H4 (cell line): ENCODE results near the gene TBL3. TPM values are rescaled to one million over a fixed set of nuclear protein-coding genes. Genes with fewer than 3 reads are reported as not detected.
"Not testable (repeated sequence)": the region's sequence is repeated elsewhere in the genome, so short reads cannot be mapped to it uniquely, and the experiment has no call there.

ENCODE experiments used
- DNase-seq: peaks from one replicate; pipeline ENCODE4 v3.0.0-alpha.2; 2015; ENCODE audit warnings: low spot score
- total RNA-seq: library from RNA; depleted of rRNA; stranded (reverse); fragments of >200 nt; shearing (Covaris generic); gene quantifications from 2 replicates; pipeline ENCODE4 v1.2.3, GENCODE V29; 2014

Gene TBL3
- total RNA-seq, 1 experiment from 2014 or later = 50.8 TPM

- peak; percentile 97 for DNase-seq
These were observed 28.8 kb upstream of the TBL3 start, which contains the start of gene MSRB1 for GRCh38 chr16:1942810-1943726. MSRB1 (minus strand) TSS chr16:1943199; CDS start chr16:1943156, 43 bp downstream.

GRCh38 chr16:1944612-1945199 lies 27.1 kb upstream of the TBL3 start:
- no peak for DNase-seq

GRCh38 chr16:1945559-1946391 lies 26.1 kb upstream of the TBL3 start:
- no peak for DNase-seq

GRCh38 chr16:1946495-1947368 lies 25.1 kb upstream of the TBL3 start:
- DNase-seq = no peak

GRCh38 chr16:1947369-1947670 lies 24.5 kb upstream of the TBL3 start:
- no peak for DNase-seq

- no peak for DNase-seq
These were observed 22.3 kb upstream of the TBL3 start for GRCh38 chr16:1949507-1949906.

GRCh38 chr16:1950047-1950446 lies 21.8 kb upstream of the TBL3 start:
- DNase-seq = no peak

- no peak for DNase-seq
These were observed 21.3 kb upstream of the TBL3 start for GRCh38 chr16:1950559-1950958.

GRCh38 chr16:1953734-1954133 lies 18.1 kb upstream of the TBL3 start:
- no peak for DNase-seq

GRCh38 chr16:1957434-1958142 lies 14.3 kb upstream of the TBL3 start:
- not testable (repeated sequence) for DNase-seq

GRCh38 chr16:1958143-1958491 lies 13.7 kb upstream of the TBL3 start:
- not testable (repeated sequence) for DNase-seq

GRCh38 chr16:1958715-1959268 lies 13.1 kb upstream of the TBL3 start:
- DNase-seq = no peak

GRCh38 chr16:1959269-1960039 lies 12.4 kb upstream of the TBL3 start, which contains the start of gene NDUFB10:
NDUFB10 (plus strand) TSS chr16:1959538; CDS start chr16:1959625, 87 bp downstream.
- peak; percentile 80 for DNase-seq

GRCh38 chr16:1960665-1961630 lies 10.9 kb upstream of the TBL3 start:
- DNase-seq = peak; percentile 45

- no peak for DNase-seq
These were observed 10.2 kb upstream of the TBL3 start for GRCh38 chr16:1961651-1962067.

- DNase-seq = not testable (repeated sequence)
These were observed 9.4 kb upstream of the TBL3 start for GRCh38 chr16:1962161-1963153.
